SK-N-SH treated with all-trans-retinoic acid at 6 μM for 48 hours (cell line): ENCODE results near the gene RAB18.
"Not testable (repeated sequence)": the region's sequence is repeated elsewhere in the genome, so short reads cannot be mapped to it uniquely, and the experiment has no call there.

Experiments
- ZFP3 ChIP-seq: fragments of 250-450 bp; sonication (Bioruptor Pico); IDR thresholded peaks from 2 replicates; pipeline ENCODE4 v1.5.0; 2020; ENCODE audit warnings: mild to moderate bottlenecking, moderate library complexity
- TF ChIP-seq, protein P1 (sequence below): fragments of 250-450 bp; sonication (Bioruptor Pico); IDR thresholded peaks from 2 replicates; pipeline ENCODE4 v1.8.0; 2020; ENCODE audit warnings: mild to moderate bottlenecking, moderate library complexity, borderline replicate concordance

GRCh38 chr10:27577038-27577437 is 72.9 kb downstream of the RAB18 start:
- TF ChIP-seq, protein P1, sequence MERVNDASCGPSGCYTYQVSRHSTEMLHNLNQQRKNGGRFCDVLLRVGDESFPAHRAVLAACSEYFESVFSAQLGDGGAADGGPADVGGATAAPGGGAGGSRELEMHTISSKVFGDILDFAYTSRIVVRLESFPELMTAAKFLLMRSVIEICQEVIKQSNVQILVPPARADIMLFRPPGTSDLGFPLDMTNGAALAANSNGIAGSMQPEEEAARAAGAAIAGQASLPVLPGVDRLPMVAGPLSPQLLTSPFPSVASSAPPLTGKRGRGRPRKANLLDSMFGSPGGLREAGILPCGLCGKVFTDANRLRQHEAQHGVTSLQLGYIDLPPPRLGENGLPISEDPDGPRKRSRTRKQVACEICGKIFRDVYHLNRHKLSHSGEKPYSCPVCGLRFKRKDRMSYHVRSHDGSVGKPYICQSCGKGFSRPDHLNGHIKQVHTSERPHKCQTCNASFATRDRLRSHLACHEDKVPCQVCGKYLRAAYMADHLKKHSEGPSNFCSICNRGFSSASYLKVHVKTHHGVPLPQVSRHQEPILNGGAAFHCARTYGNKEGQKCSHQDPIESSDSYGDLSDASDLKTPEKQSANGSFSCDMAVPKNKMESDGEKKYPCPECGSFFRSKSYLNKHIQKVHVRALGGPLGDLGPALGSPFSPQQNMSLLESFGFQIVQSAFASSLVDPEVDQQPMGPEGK, result not testable (repeated sequence)
- not testable (repeated sequence) for TF ChIP-seq ZFP3 (CRISPR knock-in tag)
